CD4-positive, alpha-beta T cell treated with Interferon gamma for 1 hour (primary cell): ENCODE measurements around the gene MYO1D.

Experiments used
- DNase-seq: peaks from one replicate; pipeline ENCODE4 v3.0.0-alpha.2; 2020

Gene MYO1D

DNA sequence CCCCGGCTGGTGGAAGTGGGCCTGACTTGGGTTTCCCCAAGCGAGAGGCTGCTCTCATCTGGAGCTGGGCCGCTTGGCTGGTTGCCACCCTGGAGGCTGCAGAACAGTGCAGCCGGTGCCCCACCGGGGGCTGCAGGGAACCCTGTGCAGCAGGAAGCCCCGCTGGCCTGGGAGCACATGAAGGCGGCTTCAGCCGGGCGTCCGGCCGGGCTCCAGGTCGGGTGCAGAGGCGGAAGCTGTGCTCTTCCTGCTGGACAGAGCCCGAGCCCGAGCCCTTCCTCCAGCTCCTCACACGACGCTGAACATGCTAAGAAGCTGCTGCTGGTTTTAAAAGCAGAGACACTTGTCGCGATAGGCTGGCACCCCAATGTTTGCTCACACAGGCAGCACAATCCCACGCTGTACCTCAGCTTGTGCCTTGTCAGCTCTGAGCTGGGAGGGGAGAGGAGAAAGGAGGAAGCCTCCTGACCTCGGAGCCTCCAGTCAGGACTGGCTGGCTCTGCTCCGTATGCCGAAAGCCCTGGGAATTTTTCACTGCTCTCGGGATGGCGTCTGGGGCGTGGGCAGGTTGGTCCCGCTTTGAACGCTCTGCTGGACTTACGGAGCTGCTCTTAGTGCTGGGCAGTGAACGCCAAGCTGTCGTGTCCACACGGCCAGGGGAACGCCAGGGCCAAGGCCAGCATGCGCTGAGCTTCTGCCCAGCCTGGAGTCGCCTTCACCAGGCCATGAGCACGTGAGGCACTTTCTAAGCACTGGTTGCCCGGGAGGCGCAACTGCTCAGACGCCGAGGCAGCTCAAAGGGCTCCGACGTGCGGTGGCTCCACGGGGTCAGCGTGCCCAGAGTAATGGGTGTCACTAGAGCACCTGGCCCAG, 381.3 kb downstream of the MYO1D start:
- DNase-seq = no peak

DNA sequence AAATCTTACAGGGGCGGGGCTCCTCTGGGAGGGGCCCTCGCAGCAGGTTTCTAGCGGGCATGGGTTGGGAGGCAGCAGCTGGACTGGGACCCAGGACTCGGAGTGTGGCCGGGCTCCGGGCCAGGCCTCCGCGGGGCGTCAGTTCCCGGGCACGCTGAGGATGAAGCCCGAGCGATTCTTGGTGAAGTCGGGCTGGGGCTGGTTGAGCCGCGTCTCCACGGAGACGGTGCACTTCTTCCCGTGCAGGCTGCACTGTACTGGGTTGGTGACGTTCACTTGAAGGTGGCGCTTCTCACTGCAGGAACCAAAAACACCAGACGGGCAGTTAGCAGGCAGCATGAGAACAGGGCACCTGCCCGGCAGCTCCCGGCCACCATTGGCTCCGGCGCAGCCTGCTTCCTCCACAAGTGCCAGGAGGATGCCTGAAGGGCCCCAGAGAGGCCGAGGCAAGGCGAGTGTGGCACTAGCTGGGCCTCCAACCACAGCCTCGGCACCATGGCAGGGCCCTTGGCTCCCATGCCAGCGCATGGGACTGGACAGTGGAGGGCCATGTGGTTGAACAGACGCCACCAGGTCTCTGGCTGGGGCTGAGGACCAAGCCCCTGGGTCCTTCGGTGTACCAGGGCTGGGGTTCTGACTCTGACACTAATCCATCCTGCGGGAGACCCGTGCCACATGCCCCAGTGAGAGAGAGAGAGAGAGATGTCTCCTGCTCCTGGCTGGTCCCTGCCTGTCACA, 382.1 kb downstream of the MYO1D start:
- DNase-seq = no peak

DNA sequence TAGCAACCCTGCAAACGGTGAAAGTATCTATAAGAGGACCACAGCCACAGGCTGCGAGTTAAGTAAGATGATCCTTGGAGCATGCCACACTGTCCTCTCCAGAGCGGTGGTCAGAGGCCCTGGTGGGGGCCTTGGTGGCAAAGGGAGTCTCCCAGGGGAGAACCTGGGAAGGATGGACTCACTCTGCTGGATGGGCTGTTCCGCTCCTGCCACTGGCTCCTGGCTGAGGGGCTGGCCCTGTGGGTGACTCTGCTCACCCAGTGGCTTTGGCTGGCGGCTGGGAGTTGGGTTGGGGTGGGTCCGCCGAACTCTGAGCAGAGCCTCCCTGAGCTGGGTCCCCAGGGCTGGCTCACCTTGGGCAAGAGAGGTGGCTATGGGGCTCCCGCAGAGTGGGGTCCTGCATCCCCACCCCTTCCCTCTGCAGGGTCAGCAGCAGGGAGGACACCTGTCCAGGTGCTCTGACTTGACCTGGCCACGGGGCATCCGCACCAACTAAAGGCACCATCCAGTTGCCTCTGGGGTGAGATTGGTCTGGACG, 382.9 kb downstream of the MYO1D start:
- DNase-seq = no peak

DNA sequence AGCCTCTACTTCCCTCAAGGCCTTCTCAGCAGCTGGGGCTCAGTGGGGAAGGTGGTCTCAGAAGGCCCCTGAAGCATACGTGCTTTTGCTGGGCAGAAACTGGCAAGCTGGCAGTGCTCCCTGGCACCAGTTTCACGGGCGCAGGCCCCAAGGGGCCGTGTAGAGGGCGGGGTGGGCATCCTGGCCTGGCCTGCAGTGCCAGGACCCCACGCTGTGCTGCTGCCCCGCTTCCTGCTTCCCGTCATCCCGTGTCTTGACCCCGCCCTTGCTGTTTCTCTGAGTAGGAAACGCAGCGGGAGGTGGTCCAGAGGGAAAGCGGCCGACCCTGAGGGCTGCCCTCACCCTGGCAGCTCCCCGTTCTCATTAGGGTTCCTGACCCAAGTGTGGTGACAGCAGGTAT, 383.4 kb downstream of the MYO1D start:
- DNase-seq = no peak

DNA sequence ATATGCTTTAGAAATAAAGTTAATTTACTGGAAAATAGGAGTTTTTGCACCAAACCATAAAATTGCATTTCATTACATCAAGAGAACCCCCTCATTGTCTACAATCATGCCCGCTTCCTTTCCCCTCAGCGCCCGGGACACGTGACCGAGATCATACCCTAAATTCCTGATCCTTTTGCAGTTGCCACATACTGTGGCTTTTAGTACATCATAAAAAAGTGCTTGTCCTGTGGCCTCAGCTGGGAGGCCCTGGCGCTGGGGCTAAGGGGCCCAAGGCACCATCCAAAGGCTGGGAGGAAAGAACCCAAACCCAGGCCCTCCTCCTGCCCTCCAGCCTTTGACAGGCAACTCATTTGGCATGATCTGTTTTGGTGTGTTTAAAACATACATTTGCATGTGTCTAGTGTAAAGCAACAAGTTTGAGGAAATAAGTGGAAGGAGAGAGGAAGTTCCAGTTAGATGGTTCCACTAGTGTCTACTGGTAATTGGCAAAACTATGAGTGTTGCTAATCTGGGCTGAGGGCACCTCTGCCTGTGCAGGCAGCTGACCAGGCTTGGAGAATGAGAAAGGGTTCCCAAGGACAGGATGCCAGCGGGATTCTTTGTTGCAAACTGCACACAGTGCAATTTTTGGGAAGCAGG, 384.2 kb downstream of the MYO1D start:
- no peak for DNase-seq

DNA sequence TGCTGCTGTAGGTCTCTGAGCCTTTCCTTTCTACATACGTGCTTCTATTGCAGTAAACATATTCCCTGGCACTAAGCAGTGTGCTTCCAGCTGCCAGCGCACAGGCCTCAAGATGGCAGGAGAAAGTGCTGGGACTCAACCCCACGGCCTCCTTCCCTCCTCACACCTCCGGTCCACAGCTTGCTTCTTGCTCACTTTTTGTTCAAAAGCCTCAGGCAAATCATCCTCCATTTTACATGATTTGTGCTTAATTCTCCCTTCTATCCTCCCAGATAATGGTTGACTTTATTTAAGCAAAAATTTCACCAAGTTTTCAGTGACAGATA, 384.7 kb downstream of the MYO1D start:
- DNase-seq = no peak

DNA sequence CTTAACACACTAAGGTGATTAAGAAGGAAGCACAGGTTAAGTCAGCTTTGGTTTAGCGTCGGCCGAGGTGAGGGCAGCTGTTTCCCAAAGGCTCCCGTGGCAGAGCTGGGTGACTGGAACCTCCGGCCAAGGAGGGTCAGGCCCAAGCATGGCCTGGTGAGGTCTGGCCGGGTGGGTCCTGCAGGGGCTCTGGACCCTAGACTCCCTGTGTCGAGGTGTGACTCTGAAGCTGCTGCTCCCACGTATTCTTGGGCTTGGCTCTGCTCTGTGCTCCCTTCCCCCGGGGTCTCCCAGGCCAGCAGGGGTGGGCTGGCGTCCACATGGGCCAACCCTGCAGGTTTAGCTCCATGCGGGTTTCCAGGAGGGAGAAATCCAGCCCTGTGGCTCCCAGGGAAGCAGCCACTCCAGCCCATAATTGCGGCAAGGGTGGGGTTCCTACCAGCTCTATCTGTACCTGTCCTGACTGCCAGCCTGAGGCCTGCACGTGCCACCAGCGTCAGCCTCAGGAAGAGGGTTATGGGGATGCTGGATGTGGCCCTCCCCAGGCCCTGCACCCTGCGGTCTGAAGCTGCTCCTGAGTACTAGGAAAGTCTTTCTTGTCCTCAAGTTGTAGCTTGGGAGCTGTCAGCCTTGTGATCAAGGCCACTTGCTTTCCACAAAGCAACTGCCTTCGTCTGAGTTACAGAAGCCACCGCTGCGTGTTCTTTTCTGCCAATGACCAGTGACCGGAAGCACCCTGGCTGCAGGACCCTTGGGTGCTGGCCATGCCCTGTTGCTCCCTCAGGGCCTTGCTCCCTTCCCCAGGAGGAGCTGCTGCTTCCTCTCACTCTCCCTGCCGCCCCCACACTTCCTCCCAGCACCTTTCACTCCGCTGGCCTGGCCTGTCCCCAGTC, 385.3 kb downstream of the MYO1D start:
- DNase-seq = no peak

DNA sequence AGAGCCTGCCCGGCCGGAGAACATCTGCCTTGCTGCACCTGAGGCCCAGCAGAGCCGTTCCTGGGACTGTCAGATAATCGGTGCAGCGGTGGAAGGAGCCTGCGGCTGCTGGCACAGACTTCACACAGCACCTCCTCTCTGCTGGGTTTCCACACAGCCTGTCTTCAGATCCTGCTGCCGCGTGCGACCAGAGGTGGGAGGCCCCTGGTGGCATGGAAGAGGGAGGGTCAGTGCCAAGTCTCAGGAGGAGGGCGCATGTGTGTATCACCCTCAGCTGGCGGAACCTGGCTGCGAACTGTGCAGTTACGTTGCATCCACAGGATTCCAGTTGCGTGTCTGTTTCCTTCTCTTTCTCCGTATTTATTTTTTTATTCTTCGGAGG, 386.8 kb downstream of the MYO1D start:
- DNase-seq = no peak

DNA sequence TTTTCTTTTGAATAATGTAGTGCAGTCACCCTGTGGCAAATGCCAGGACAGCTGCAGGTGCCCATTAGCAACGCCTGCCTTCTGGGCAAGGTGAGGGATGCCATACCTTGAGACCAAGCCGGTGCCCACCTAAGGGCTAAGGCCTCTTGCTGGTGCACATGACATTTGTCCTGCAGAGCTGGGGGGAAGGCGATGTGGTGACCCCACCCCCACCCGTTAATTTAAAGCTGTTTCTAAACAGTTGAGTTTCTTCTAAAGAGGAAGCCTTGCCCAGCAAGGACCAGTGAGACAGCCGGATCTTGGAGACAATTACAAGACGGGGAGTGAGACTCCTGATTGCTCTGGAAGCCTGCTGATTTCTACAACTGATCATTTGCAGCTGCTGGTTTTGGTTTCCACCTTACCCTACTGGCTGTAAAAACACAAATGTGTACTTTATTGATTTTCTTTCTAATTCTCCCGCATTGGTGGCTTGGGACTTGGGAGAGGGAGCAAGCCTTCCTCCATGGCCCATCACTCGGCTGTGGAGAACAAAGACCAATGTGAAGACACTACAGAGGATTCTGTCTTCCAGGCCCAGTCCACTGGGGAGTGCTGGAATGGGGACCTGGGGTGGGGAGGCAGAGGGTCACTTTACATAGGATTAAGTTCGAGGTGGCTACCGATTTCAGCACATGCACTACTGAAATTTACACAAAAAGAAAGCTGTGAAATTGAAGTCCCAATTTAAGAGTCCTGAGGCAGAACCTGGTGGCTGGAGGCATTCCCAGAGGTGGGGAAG, 387.4 kb downstream of the MYO1D start:
- no peak for DNase-seq

DNA sequence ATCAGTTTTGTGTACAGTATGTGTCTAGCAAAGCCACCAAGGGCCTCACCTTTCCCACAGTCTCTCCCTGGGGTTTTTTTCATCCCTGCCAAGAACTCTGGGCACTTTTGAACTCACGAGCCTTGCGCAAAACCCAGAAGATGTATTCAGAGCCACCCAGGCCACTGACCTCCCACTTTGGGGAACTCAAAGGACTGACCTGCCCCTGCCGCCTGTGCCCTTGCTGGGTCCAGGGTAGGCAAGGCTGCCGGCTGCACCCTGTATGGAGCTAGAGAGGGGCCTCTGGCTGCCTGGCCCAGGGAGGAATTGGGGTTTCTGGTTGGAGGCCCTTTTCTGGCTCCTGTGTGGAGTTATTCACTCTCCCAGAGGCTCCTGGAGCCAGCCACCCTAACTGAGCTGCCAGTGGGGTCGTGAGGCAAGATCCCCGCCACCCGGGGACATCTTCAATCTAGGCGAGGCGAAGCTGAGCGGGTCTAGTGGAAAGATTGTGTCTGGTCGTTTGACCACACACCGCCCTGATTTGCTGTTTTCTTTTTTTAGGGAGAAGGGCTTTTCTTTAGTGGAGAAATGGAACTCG, 388.2 kb downstream of the MYO1D start:
- DNase-seq = no peak

DNA sequence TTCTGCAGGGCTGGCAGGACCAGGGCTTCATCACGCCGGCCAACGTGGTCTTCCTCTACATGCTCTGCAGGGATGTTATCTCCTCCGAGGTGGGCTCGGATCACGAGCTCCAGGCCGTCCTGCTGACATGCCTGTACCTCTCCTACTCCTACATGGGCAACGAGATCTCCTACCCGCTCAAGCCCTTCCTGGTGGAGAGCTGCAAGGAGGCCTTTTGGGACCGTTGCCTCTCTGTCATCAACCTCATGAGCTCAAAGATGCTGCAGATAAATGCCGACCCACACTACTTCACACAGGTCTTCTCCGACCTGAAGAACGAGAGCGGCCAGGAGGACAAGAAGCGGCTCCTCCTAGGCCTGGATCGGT, 388.8 kb downstream of the MYO1D start:
- DNase-seq = no peak

DNA sequence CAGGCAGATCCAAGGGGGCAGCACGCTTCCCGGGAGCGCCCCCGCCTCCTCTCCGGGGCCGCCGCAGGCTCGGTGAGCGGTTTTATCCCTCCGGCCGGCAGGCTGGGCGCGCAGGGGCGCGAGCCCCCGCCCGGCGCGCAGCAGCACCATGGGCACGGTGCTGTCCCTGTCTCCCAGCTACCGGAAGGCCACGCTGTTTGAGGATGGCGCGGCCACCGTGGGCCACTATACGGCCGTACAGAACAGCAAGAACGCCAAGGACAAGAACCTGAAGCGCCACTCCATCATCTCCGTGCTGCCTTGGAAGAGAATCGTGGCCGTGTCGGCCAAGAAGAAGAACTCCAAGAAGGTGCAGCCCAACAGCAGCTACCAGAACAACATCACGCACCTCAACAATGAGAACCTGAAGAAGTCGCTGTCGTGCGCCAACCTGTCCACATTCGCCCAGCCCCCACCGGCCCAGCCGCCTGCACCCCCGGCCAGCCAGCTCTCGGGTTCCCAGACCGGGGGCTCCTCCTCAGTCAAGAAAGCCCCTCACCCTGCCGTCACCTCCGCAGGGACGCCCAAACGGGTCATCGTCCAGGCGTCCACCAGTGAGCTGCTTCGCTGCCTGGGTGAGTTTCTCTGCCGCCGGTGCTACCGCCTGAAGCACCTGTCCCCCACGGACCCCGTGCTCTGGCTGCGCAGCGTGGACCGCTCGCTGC, 389.3 kb downstream of the MYO1D start:
- no peak for DNase-seq

DNA sequence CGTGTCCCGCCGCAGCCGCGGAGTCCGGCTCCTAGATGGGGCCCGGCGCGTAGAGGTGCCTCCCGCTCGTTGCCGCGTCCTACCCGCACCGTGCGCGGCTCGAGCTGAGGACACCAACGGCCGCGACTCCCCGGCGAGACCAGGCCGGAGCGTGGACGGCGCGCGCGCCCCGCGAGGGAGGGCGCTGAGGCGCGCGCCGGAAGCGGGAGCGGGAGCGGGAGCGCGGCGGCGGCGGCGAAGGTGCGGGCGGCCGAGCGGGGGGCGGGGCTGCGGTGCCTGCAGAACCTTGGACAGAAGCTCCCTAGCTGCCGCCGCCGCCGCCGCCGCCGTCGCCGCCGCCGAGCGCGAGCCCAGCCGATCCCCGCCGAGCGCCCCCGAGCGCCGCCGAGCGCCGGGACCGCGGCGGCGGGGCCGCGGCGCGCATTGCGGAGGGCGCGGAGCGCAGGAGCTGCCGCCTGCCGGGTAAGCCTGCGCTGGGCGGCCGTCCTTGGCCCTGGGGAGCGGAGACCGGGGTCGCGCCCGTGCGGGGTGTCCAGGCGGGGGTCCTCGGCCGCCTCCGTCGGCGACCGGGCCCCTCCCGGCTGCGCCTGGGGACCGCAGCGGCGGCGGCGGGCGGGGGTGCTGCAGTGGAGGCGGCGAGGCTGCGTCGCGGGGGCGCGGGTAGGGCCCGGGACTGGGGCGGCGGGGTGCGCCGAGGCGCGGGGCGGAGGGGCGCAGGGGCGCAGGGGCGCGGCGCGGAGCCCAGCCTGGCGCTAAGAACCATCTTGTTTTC, 390.0 kb downstream of the MYO1D start, which contains the start of gene CDK5R1:
Gene CDK5R1, plus strand, starts transcription at position 293 of the 772 bp plus-strand sequence. CDS start 628 bp downstream, outside the sequence.
- peak; percentile 73 for DNase-seq

DNA sequence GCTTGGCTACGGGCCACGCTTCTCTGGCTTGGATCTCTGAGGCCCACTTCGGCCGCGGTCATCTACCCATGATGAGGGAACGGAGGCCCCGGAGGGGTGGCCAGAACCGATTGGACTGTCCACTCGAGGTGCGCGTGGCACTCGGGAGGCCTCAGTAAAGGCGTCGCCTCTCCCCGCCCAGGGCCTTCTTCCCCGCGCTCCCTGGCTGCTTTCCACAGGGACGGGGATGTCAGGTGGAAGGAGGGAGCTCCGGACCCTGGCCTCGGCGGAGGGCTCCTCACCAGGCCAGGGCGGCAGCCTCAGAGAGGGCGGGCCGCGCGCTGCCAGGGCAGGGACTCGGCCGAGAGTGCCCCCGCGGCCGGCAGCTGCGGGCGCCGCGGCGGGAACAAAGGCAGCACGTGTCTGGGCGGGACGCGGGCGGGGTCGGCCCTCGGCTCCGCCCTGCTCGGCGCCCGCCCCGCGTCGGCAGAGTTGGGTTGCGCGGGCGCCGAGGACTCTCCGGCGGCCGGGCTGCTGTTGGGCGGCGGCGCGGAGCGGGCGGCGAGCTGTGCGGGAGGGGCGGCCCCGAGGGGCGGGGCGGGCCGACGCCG, 390.7 kb downstream of the MYO1D start:
- peak; percentile 63 for DNase-seq

DNA sequence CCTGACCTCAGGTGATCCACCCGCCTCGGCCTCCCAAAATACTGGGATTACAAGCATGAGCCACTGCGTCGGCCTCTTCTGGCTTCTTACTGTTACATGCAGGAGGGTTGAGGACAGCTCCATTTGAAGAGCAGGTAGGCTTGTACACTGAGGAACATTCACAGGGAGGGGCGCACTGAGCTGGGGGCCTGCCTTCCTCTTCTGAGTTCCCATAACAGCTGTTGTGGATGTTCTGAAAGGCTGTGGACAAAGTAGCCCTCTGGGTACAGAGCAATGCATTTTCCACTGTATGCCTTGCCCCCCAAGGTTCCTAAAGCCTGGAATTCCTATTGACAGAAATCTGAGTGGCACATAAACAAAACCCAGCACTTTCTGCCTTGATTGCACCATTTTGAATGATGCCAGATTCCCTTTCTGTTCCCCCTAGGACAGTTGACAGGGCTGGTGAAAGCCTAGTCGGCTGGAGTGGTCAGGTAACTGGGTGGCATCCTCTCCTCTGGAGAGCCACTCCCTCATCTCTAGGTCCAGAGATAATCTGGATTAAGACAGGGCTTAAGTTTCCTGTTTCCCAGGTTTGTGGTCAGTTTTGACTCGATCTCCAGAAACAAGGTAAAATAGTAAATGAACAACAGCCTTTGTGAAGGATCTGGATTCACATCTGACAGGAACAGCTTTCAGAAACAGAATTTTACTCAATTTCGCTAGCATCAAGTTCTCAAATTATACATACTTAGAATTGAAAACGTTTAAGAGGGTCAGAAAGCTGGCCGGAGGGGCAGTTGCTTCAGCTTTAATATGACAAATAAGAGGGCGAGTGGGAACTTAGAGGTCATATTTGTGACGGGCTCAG, 391.4 kb downstream of the MYO1D start:
- no peak for DNase-seq

DNA sequence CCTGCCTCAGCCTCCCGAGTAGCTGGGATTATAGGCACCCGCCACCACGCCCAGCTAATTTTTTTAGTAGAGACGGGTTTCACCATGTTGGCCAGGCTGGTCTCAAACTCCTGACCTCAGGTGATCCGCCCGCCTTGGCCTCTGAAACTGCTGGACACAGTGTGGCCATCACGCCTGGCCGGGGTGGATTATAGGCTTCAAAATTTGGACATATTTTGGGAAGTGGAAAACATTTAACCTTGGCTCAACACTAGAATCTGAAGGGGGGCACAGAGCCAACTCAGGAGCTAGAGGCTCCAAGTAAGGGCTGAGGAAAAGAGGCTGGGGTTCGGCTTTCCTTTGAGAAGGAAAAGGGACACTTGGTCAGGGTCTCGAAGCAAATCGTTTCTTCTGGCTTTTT, 392.3 kb downstream of the MYO1D start:
- DNase-seq = no peak

DNA sequence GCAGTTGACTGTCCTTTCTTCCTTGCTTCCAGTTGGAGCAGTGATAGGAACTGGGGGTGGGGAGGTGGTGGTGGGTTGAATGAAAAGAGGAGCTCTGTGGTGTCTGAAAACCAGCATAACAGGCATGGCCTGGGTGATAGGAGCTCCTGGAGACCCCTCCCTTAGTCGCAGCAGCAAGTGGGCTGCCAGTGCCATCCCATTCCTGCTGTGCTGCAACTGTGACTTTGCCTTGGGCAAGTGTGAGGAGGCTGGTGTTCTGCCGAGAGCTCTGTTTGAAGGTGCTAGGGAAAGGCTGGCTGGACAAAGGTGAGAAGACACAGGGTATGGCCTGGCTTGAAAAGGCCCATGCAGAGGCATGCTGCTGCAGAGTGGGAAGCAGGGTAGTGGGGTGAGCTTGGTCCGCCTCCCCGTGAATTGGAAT, 392.9 kb downstream of the MYO1D start:
- no peak for DNase-seq

DNA sequence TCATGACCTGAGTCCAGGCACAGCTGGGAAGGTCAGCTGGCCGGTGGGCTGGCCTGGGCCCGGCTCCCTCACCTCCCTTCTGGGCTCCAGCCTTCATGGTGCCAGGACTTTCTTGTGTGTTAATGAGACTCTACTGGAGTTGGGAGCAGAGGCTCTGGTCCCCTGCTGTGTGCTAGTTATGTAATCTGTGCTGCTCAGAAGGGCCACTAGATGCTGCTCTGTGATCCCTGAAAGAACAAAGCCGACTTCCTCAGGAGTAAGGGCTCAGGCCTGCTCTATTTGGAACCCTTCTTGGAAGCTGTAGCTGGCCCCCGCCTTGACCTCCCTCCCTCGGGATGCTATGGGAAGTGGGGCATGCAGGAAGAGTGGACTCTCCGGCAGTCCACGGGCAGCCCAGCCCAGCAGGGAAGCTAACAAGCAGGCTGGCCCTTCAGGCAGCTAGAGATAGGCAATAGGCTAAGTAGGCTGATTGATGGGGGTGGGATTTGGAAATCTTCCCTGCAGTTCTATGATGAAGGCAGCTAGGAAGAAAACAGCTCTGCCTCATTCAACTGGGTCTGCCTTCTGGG, 393.4 kb downstream of the MYO1D start:
- peak; percentile 42 for DNase-seq
